Liver (tissue), 3 donors: ENCODE measurements around the gene ETFA.

Experiments used
- CTCF ChIP-seq: fragments of 150-350 bp; IDR thresholded peaks from 2 replicates; pipeline ENCODE4 v1.5.1; 2017; ENCODE audit warnings: improper control_type of control experiment, low read depth, low read length; ENCODE audit not compliant: missing input control
- FOXA1 ChIP-seq: IDR thresholded peaks from 2 replicates; pipeline ENCODE4 v1.6.1; 2016; ENCODE audit warnings: antibody characterized with exemption
- GABPA ChIP-seq, 2 donors: IDR thresholded peaks in 1 of 2; conservative IDR thresholded peaks in 1 of 2; 2 replicates each; pipeline ENCODE4 v1.6.1; 2016; ENCODE audit warnings: antibody characterized with exemption in 2 of 2, mild to moderate bottlenecking in 1 of 2, moderate library complexity in 1 of 2
- MAX ChIP-seq: IDR thresholded peaks from 2 replicates; pipeline ENCODE4 v1.6.1; 2016; ENCODE audit warnings: antibody characterized with exemption
- RAD21 ChIP-seq, 2 donors: IDR thresholded peaks; 2 replicates each; pipeline ENCODE4 v1.6.1; 2016; ENCODE audit warnings: antibody characterized with exemption in 2 of 2, mild to moderate bottlenecking in 2 of 2
- REST ChIP-seq: IDR thresholded peaks from 2 replicates; pipeline ENCODE4 v1.6.1; 2016; ENCODE audit warnings: antibody characterized with exemption, mild to moderate bottlenecking
- RXRA ChIP-seq, 2 donors: IDR thresholded peaks; 2 replicates each; pipeline ENCODE4 v1.6.1; 2017 to 2018; ENCODE audit warnings: antibody characterized with exemption in 2 of 2, mild to moderate bottlenecking in 1 of 2
- SP1 ChIP-seq: IDR thresholded peaks from 2 replicates; pipeline ENCODE4 v1.6.1; 2018; ENCODE audit warnings: antibody characterized with exemption, mild to moderate bottlenecking
- TAF1 ChIP-seq: conservative IDR thresholded peaks from 2 replicates; pipeline ENCODE4 v1.6.1; 2016; ENCODE audit warnings: antibody characterized with exemption, mild to moderate bottlenecking
- YY1 ChIP-seq: IDR thresholded peaks from 2 replicates; pipeline ENCODE4 v1.6.1; 2016; ENCODE audit warnings: antibody characterized with exemption, mild to moderate bottlenecking
- TF ChIP-seq, protein P1 (sequence below): IDR thresholded peaks from 2 replicates; pipeline ENCODE4 v1.6.1; 2016; ENCODE audit warnings: antibody characterized with exemption
- donor health status: healthy.
- donor health status: healthy.

- TF ChIP-seq CTCF (no peak), GABPA (IDR thresholded peaks at IDR 0.05 in 1 of 2, conservative IDR thresholded peaks at IDR 0.05 in 1 of 2) (no peak), MAX (no peak), TAF1 (no peak), YY1 (no peak), SP1 (no peak), FOXA1 (no peak), REST (no peak), RXRA (IDR thresholded peaks at IDR 0.05) (no peak), RAD21 (IDR thresholded peaks at IDR 0.05) (no peak)
- TF ChIP-seq, protein P1, sequence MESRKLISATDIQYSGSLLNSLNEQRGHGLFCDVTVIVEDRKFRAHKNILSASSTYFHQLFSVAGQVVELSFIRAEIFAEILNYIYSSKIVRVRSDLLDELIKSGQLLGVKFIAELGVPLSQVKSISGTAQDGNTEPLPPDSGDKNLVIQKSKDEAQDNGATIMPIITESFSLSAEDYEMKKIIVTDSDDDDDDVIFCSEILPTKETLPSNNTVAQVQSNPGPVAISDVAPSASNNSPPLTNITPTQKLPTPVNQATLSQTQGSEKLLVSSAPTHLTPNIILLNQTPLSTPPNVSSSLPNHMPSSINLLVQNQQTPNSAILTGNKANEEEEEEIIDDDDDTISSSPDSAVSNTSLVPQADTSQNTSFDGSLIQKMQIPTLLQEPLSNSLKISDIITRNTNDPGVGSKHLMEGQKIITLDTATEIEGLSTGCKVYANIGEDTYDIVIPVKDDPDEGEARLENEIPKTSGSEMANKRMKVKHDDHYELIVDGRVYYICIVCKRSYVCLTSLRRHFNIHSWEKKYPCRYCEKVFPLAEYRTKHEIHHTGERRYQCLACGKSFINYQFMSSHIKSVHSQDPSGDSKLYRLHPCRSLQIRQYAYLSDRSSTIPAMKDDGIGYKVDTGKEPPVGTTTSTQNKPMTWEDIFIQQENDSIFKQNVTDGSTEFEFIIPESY: no peak
Measured at GRCh38 chr15:76258460-76258859, 52.8 kb downstream of the ETFA start.
